KMS-11 (cell line): ENCODE measurements around the gene ANKRD35.

Experiments
- H2AFZ ChIP-seq: fragments of 200-600 bp; sonication (generic); 2 replicates; pipeline ENCODE4 v1.6.1; 2016; ENCODE audit warnings: antibody characterized with exemption, mixed run types, low read depth
- H3K27ac ChIP-seq: fragments of 200-600 bp; sonication (generic); 2 replicates; pipeline ENCODE4 v1.6.1; 2016; ENCODE audit warnings: mild to moderate bottlenecking, mixed run types
- H3K27me3 ChIP-seq: fragments of 200-600 bp; sonication (generic); 2 replicates; pipeline ENCODE4 v1.6.1; 2017; ENCODE audit warnings: mild to moderate bottlenecking, low read depth, mixed run types, moderate library complexity; ENCODE audit not compliant: insufficient read depth
- H3K36me3 ChIP-seq: fragments of 200-600 bp; sonication (generic); 2 replicates; pipeline ENCODE4 v1.6.1; 2017; ENCODE audit warnings: mild to moderate bottlenecking, mixed run types; ENCODE audit not compliant: insufficient read depth
- H3K4me1 ChIP-seq: fragments of 200-600 bp; sonication (generic); 2 replicates; pipeline ENCODE4 v1.6.1; 2016; ENCODE audit warnings: mild to moderate bottlenecking, low read depth, mixed run types; ENCODE audit not compliant: poor library complexity, severe bottlenecking
- H3K4me2 ChIP-seq: fragments of 200-600 bp; sonication (generic); 2 replicates; pipeline ENCODE4 v1.7.0; 2016; ENCODE audit warnings: mild to moderate bottlenecking, mixed run types
- H3K4me3 ChIP-seq: fragments of 200-600 bp; sonication (generic); IDR thresholded peaks from 2 replicates; pipeline ENCODE4 v1.6.1; 2017; ENCODE audit warnings: low read depth, low read length, mixed read lengths; ENCODE audit not compliant: insufficient read depth
- H3K79me2 ChIP-seq: fragments of 200-600 bp; sonication (generic); 2 replicates; pipeline ENCODE4 v1.6.1; 2016; ENCODE audit warnings: low read depth, mixed run types; ENCODE audit not compliant: insufficient read depth
- H3K9ac ChIP-seq: fragments of 200-600 bp; sonication (generic); 2 replicates; pipeline ENCODE4 v1.6.1; 2016; ENCODE audit warnings: mild to moderate bottlenecking, mixed run types
- H4K20me1 ChIP-seq: fragments of 200-600 bp; sonication (generic); 2 replicates; pipeline ENCODE4 v1.6.1; 2016; ENCODE audit warnings: mild to moderate bottlenecking, mixed run types; ENCODE audit not compliant: insufficient read depth
- CTCF ChIP-seq: fragments of 200-600 bp; sonication (generic); conservative IDR thresholded peaks from 2 replicates; pipeline ENCODE4 v1.6.1; 2017; ENCODE audit warnings: low read depth, mild to moderate bottlenecking, antibody characterized with exemption, low read length, moderate library complexity, mixed read lengths

ANKRD35 gene

GRCh38 chr1:145918144-145918991 lies 32.7 kb upstream of the ANKRD35 start, which contains the start of gene PEX11B:
Gene PEX11B (minus strand): TSS chr1:145918717. CDS start chr1:145918688, 29 bp downstream.
- Histone ChIP-seq H3K36me3 (no peaks in the 10 kb centered on the region), H2AFZ (peak within 1 kb of the TSS; percentile 77)

GRCh38 chr1:145917595-145917994 lies 31.9 kb upstream of the ANKRD35 start:
- Histone ChIP-seq H3K27me3 (no peaks in the 10 kb centered on the region), H2AFZ (peak overlapping the region; percentile 77; the same call in 1 of the 2 replicates), H3K9ac (peak overlapping the region; percentile 46; the same call in 1 of the 2 replicates)

More at GRCh38 chr1:145918144-145918991, 32.7 kb upstream of the ANKRD35 start, which contains the start of gene PEX11B:
- Histone ChIP-seq H3K4me1 (peaks cover 24% of the 10 kb centered on the region), H3K27me3 (no peaks in the 10 kb centered on the region), H3K4me2 (peak within 1 kb of the TSS; percentile 86), H3K4me3 (peak within 1 kb of the TSS; percentile 98), H3K9ac (peak within 1 kb of the TSS; percentile 46), H3K79me2 (no peaks in the 10 kb centered on the region), H3K27ac (peak within 1 kb of the TSS; percentile 38), H4K20me1 (no peaks in the 10 kb centered on the region)
- TF ChIP-seq CTCF: peak; percentile 22; the same call in 1 of the 2 replicates

DNA sequence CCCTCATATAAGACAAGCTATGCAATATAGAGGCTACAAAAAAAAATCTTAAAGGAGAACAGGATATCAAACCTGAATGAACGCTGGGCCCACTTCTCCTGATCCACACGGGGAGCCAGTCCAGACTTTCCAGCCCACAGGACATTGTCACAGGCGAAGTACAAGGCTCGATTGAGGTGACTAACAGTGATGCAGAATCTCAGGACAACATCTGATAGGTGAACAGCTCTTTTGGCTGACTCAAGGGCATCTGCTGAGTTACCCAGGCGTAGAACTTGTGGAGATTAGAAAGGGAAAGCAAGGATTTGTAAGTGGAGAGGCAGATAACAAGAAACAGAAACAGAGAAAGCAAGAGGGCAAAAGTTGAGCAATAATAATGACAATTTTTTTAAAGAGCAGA lies 31.1 kb upstream of the ANKRD35 start:
- Histone ChIP-seq H3K27me3 (no peaks in the 10 kb centered on the region), H3K4me2 (no peak overlapping the region; the same call in 1 of the 2 replicates), H4K20me1 (no peaks in the 10 kb centered on the region), H3K4me1 (peaks cover 24% of the 10 kb centered on the region), H3K9ac (no peak overlapping the region), H3K4me3 (no peak overlapping the region), H2AFZ (no peak overlapping the region), H3K79me2 (no peaks in the 10 kb centered on the region), H3K36me3 (no peaks in the 10 kb centered on the region), H3K27ac (no peak overlapping the region)
- TF ChIP-seq CTCF: no peak

More at GRCh38 chr1:145917595-145917994, 31.9 kb upstream of the ANKRD35 start:
- H3K4me2 ChIP-seq: peak overlapping the region; percentile 86
- no peaks in the 10 kb centered on the region for H3K79me2 ChIP-seq
- peak overlapping the region; percentile 98 for H3K4me3 ChIP-seq
- H3K36me3 ChIP-seq: no peaks in the 10 kb centered on the region
- no peak overlapping the region for H3K27ac ChIP-seq
- TF ChIP-seq CTCF: no peak
- H4K20me1 ChIP-seq: no peaks in the 10 kb centered on the region
- H3K4me1 ChIP-seq: peaks cover 24% of the 10 kb centered on the region

DNA sequence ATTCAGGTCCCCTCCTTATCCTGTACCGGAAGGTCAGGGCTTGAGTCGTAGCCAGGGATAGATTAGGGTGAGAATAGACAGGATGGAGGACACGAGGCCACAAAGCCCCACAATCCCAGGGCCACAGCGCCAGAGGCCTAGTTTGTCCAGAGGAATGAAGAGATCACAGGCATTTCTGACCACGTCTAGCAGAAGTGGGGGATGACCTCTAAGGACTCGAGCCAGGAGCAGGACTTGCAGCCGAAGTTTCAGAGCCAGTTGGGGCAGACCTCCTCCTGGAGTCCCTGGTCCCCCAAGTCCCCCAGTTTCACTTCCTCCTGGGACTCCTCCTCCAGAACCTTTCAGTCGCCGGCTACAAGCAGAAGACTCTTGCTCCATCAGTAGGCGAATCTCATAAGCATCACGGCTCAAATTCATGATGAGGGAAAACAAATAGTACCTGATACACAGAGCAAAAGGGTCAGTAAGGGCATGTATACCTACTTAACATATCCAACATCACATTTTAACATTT lies 26.5 kb upstream of the ANKRD35 start:
- Histone ChIP-seq H3K4me1 (peaks cover 5% of the 10 kb centered on the region), H3K36me3 (no peaks in the 10 kb centered on the region), H3K27ac (no peak overlapping the region), H3K4me2 (no peak overlapping the region), H2AFZ (no peak overlapping the region), H3K9ac (no peak overlapping the region), H3K27me3 (no peaks in the 10 kb centered on the region), H3K79me2 (no peaks in the 10 kb centered on the region), H3K4me3 (no peak overlapping the region), H4K20me1 (no peaks in the 10 kb centered on the region)
- no peak for TF ChIP-seq CTCF
